Nephron progenitor cell (in vitro differentiated cells): ENCODE results near the gene APLN.
A peak's percentile ranks its signal among the peaks of the same experiment; 100 is the strongest.

Experiments used
- DNase-seq: peaks from one replicate; pipeline ENCODE4 v3.0.0; 2021
- H3K27ac Mint-ChIP-seq: 2 replicates; pipeline ENCODE4 v1.8.0; 2021; ENCODE audit warnings: mild to moderate bottlenecking, moderate library complexity, mixed read lengths
- H3K27me3 Mint-ChIP-seq: 2 replicates; pipeline ENCODE4 v1.8.0; 2021; ENCODE audit warnings: mild to moderate bottlenecking, low read depth, mixed read lengths; ENCODE audit not compliant: poor library complexity
- H3K36me3 Mint-ChIP-seq: 2 replicates; pipeline ENCODE4 v1.8.0; 2021; ENCODE audit warnings: low read depth, mixed read lengths
- H3K4me1 Mint-ChIP-seq: 2 replicates; pipeline ENCODE4 v1.8.0; 2021; ENCODE audit warnings: mixed read lengths
- H3K4me3 Mint-ChIP-seq: 2 replicates; pipeline ENCODE4 v1.8.0; 2021; ENCODE audit warnings: mild to moderate bottlenecking, moderate library complexity, mixed read lengths
- H3K9me3 Mint-ChIP-seq: 2 replicates; pipeline ENCODE4 v1.8.0; 2021; ENCODE audit warnings: mild to moderate bottlenecking, moderate library complexity, mixed read lengths
- CTCF ChIP-seq: fragments of 200-600 bp; sonication (generic); IDR thresholded peaks from 2 replicates; pipeline ENCODE4 v1.5.0; 2021; ENCODE audit warnings: antibody characterized with exemption

The APLN gene

GRCh38 chrX:129641469-129641868 is 13.3 kb downstream of the APLN start:
- peaks cover 6% of the 10 kb centered on the region for H3K4me1 Mint-ChIP-seq
- TF ChIP-seq CTCF: no peak
- H3K27me3 Mint-ChIP-seq: peaks cover 29% of the 10 kb centered on the region
- H3K27ac Mint-ChIP-seq: no peak overlapping the region
- peaks cover 3% of the 10 kb centered on the region for H3K9me3 Mint-ChIP-seq
- H3K4me3 Mint-ChIP-seq: no peak overlapping the region
- no peak for DNase-seq
- no peaks in the 10 kb centered on the region for H3K36me3 Mint-ChIP-seq

DNA sequence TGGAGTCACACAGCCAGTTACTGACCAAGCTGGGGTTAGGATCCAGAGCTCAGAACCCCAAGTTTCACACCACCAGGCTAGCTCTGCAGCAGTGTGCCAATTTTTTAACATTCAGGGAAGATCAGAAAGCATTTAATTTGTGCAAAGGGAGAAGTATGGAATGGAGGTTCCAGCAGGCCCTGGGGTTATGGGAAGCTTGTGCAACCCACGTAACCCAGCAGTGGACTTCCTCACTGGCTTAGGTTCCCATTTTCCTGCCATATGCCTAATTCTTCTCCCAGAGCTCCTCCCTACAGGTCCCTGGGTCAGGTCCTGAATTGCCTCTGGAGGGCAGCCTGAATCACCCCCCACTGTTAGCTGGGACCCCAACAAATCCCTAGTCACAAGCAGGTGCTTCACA is 14.0 kb downstream of the APLN start:
- H3K9me3 Mint-ChIP-seq: peaks cover 3% of the 10 kb centered on the region
- no peak for DNase-seq
- no peaks in the 10 kb centered on the region for H3K36me3 Mint-ChIP-seq
- H3K4me1 Mint-ChIP-seq: peaks cover 6% of the 10 kb centered on the region
- H3K4me3 Mint-ChIP-seq: no peak overlapping the region
- TF ChIP-seq CTCF: no peak
- no peak overlapping the region for H3K27ac Mint-ChIP-seq
- H3K27me3 Mint-ChIP-seq: peaks cover 29% of the 10 kb centered on the region

DNA sequence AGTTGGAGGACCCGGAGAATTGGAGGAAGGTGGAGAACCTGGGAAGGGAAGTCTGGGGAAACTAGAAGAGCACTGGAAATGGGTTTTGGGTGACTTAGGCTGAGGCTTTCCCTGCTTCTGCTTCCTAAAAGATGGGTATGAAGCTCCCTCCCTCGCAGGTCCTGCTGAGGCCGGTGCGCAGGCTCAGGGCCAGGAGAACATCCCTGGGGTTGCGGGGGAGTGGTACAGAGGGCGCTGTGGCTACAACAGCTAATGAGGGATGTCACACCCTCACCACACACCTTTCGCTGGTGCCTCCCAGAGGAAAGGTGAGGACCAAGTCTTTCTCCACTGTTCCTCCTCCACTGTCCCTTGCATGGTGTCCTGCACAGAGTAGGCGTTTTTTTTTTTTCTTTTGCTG is 15.8 kb downstream of the APLN start:
- Mint-ChIP-seq H3K27ac (no peak overlapping the region), H3K36me3 (no peaks in the 10 kb centered on the region), H3K9me3 (peaks cover 3% of the 10 kb centered on the region), H3K27me3 (peaks cover 23% of the 10 kb centered on the region), H3K4me1 (peaks cover 6% of the 10 kb centered on the region), H3K4me3 (no peak overlapping the region)
- DNase-seq: no peak
- TF ChIP-seq CTCF: no peak

GRCh38 chrX:129637217-129638109 is 17.3 kb downstream of the APLN start:
- H3K9me3 Mint-ChIP-seq: peaks cover 3% of the 10 kb centered on the region
- H3K27me3 Mint-ChIP-seq: peaks cover 16% of the 10 kb centered on the region
- H3K4me1 Mint-ChIP-seq: peaks cover 6% of the 10 kb centered on the region
- peak; percentile 84 for DNase-seq
- H3K4me3 Mint-ChIP-seq: no peak overlapping the region
- no peaks in the 10 kb centered on the region for H3K36me3 Mint-ChIP-seq
- peak; percentile 91 for TF ChIP-seq CTCF
- H3K27ac Mint-ChIP-seq: no peak overlapping the region

DNA sequence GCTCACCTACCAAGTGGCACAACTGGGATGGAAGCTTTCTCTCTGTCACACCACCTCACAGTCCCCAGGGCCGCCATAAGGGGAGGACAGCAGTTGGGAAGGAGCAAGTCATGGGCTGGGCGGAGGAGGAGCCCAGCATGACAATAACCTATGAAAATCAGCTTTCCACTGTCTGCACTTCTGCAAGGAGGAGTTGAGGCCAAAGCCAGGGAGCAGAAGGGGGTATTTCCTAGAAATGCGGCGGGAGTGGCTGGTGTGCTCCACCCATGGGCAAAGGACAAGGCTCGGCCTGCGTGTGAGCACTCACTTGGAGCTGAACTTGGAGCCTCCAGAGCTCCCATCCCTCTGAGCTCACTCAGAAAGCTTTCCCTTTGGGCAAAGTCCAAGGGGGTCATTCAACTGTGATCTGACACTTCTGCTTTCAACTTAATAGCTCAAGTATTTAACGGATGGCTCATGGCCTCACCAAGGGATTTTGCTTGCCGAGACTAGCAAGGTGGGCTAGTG is 18.5 kb downstream of the APLN start:
- Mint-ChIP-seq H3K27ac (no peak overlapping the region), H3K9me3 (peaks cover 3% of the 10 kb centered on the region), H3K36me3 (no peaks in the 10 kb centered on the region), H3K4me1 (peaks cover 6% of the 10 kb centered on the region), H3K4me3 (no peak overlapping the region), H3K27me3 (peaks cover 20% of the 10 kb centered on the region)
- no peak for DNase-seq
- no peak for TF ChIP-seq CTCF

DNA sequence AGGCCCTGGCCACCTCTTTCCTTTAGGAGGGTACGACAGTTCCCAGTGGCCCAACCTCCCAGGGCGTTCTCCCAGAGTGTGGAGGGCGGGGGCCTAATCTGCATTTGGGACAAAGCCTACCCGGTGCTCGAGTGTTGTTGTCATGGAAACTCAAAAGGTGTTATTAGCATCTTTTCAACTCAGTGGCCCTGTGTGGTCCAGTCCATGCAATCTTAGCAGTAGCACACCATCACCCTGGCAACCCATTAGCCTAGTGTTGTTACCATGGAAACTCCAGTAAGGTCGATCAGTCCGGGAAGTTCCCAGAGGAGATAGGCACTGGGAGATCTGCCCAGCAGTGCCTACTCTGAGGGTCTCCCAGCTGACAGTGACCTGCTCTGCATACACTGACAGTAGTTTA is 20.2 kb downstream of the APLN start:
- H3K27me3 Mint-ChIP-seq: peaks cover 19% of the 10 kb centered on the region
- TF ChIP-seq CTCF: no peak
- no peaks in the 10 kb centered on the region for H3K9me3 Mint-ChIP-seq
- H3K4me1 Mint-ChIP-seq: peaks cover 6% of the 10 kb centered on the region
- no peak overlapping the region for H3K27ac Mint-ChIP-seq
- no peak overlapping the region for H3K4me3 Mint-ChIP-seq
- no peaks in the 10 kb centered on the region for H3K36me3 Mint-ChIP-seq
- no peak for DNase-seq
